ENCODE results near the gene IGF2R.
"Not testable (repeated sequence)": the region's sequence is repeated elsewhere in the genome, so short reads cannot be mapped to it uniquely, and the experiment has no call there.

IGF2R gene

GRCh38 chr6:159952289-159953005 lies 16.4 kb upstream of the IGF2R start:
- DNase-seq, result no peak

- no peak for DNase-seq
Measured at GRCh38 chr6:159953091-159953601, 15.7 kb upstream of the IGF2R start.

GRCh38 chr6:159955945-159956361 lies 12.9 kb upstream of the IGF2R start:
- no peak for DNase-seq

- DNase-seq, result no peak
Measured at GRCh38 chr6:159957071-159957673, 11.7 kb upstream of the IGF2R start.

GRCh38 chr6:159959165-159959975 lies 9.5 kb upstream of the IGF2R start:
- no peak for DNase-seq

- DNase-seq, result no peak
Measured at GRCh38 chr6:159959976-159960384, 8.9 kb upstream of the IGF2R start.

- no peak for DNase-seq
Measured at GRCh38 chr6:159960485-159960884, 8.4 kb upstream of the IGF2R start.

GRCh38 chr6:159961528-159961927 lies 7.4 kb upstream of the IGF2R start:
- DNase-seq, result no peak

GRCh38 chr6:159963111-159963510 lies 5.8 kb upstream of the IGF2R start:
- DNase-seq, result no peak

GRCh38 chr6:159964046-159964445 lies 4.8 kb upstream of the IGF2R start:
- DNase-seq, result no peak

GRCh38 chr6:159966339-159966738 lies 2.5 kb upstream of the IGF2R start:
- no peak for DNase-seq

- DNase-seq, result no peak
Measured at GRCh38 chr6:159966981-159967380, 1.9 kb upstream of the IGF2R start.

GRCh38 chr6:159967621-159968020 lies 1.3 kb upstream of the IGF2R start:
- not testable (repeated sequence) for DNase-seq

GRCh38 chr6:159969204-159969912 lies 476 bp downstream of the IGF2R start:
- peak; percentile 27 for DNase-seq

- peak; percentile 28 for DNase-seq
Measured at GRCh38 chr6:159969921-159970320, 1.0 kb downstream of the IGF2R start.

GRCh38 chr6:159970659-159971063 lies 1.8 kb downstream of the IGF2R start:
- no peak for DNase-seq

GRCh38 chr6:159971341-159972178 lies 2.7 kb downstream of the IGF2R start:
- DNase-seq, result no peak

GRCh38 chr6:159972506-159973268 lies 3.8 kb downstream of the IGF2R start:
- DNase-seq, result no peak

- no peak for DNase-seq
Measured at GRCh38 chr6:159973406-159973805, 4.5 kb downstream of the IGF2R start.

GRCh38 chr6:159973951-159974350 lies 5.1 kb downstream of the IGF2R start:
- DNase-seq, result no peak

- no peak for DNase-seq
Measured at GRCh38 chr6:159974932-159975331, 6.0 kb downstream of the IGF2R start.
